Measurements from ENCODE around the gene MUC6.

The MUC6 gene

GRCh38 chr11:968822-969221 is 67.7 kb downstream of the MUC6 start:
- DNase-seq (ENCODE audit: low read depth), result no peak
- no peak overlapping the region for H3K4me3 ChIP-seq (ENCODE audit: control insufficient read depth, low read depth, low read length)
- TF ChIP-seq CTCF (IDR thresholded peaks at IDR 0.05; ENCODE audit: control insufficient read depth, insufficient read depth, low read depth, low read length, missing control alignments), result no peak

- no peak for TF ChIP-seq CTCF (IDR thresholded peaks at IDR 0.05; ENCODE audit: control insufficient read depth, insufficient read depth, low read depth, low read length, missing control alignments)
- no peak for DNase-seq (ENCODE audit: low read depth)
- H3K4me3 ChIP-seq (ENCODE audit: control insufficient read depth, low read depth, low read length), result no peak overlapping the region
Measured at GRCh38 chr11:967995-968751, 68.3 kb downstream of the MUC6 start.

GRCh38 chr11:965206-965775 is 71.2 kb downstream of the MUC6 start:
- no peak overlapping the region for H3K4me3 ChIP-seq (ENCODE audit: control insufficient read depth, low read depth, low read length)
- DNase-seq (ENCODE audit: low read depth), result no peak
- no peak for TF ChIP-seq CTCF (IDR thresholded peaks at IDR 0.05; ENCODE audit: control insufficient read depth, insufficient read depth, low read depth, low read length, missing control alignments)

GRCh38 chr11:963852-964251 is 72.7 kb downstream of the MUC6 start:
- DNase-seq (ENCODE audit: low read depth), result no peak
- no peak overlapping the region for H3K4me3 ChIP-seq (ENCODE audit: control insufficient read depth, low read depth, low read length)
- no peak for TF ChIP-seq CTCF (IDR thresholded peaks at IDR 0.05; ENCODE audit: control insufficient read depth, insufficient read depth, low read depth, low read length, missing control alignments)

All from AG09309 (cell line).